Stomach (tissue), 4 donors: ENCODE measurements around the gene NYAP2.

Experiments used
- EP300 ChIP-seq: sonication (generic); formaldehyde crosslinking; IDR thresholded peaks from one replicate; pipeline ENCODE4 v1.6.1; 2017; ENCODE audit warnings: antibody characterized with exemption
- POLR2A ChIP-seq, 4 donors: fragments of 450-650 bp; IDR thresholded peaks; one replicate each; pipeline ENCODE4 v1.6.1; 2016; ENCODE audit warnings: antibody characterized with exemption in 4 of 4, control low read depth in 2 of 4, mild to moderate bottlenecking in 1 of 4, moderate library complexity in 1 of 4
- POLR2AphosphoS5 ChIP-seq, 3 donors: sonication (generic); formaldehyde crosslinking; IDR thresholded peaks; one replicate each; pipeline ENCODE4 v1.6.1; 2016; ENCODE audit warnings: antibody characterized with exemption in 3 of 3
- TF ChIP-seq, protein P1 (sequence below), 7 experiments: fragments of 450-650 bp in 4 of 7; fragments of 200-600 bp in 3 of 7; sonication (generic) in 3 of 7; IDR thresholded peaks; one replicate each; pipeline ENCODE4 v1.5.1; 2016 to 2019; ENCODE audit warnings: antibody characterized with exemption in 7 of 7, control low read depth in 2 of 7, mild to moderate bottlenecking in 1 of 7

DNA sequence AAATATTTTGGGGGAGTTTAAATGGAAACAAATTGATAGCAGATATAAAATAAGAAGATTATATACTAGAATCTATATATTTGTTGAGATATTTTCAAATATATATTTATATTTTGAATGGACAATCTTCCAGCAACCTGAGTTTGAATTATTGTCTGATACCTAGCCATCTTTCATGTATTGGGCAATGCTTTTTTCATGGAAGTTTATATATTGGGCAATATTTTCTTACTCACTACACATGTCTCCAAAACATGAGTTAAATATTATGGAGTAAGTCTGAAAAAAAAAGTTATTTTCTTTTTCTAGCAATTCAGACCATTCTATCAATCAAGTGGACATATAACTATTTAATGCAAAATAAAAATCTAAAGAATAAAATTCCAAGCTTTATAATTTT is 295.2 kb downstream of the NYAP2 start:
- TF ChIP-seq POLR2A (IDR thresholded peaks at IDR 0.05) (no peak), EP300 (no peak), POLR2AphosphoS5 (IDR thresholded peaks at IDR 0.05) (no peak)
- TF ChIP-seq, protein P1, sequence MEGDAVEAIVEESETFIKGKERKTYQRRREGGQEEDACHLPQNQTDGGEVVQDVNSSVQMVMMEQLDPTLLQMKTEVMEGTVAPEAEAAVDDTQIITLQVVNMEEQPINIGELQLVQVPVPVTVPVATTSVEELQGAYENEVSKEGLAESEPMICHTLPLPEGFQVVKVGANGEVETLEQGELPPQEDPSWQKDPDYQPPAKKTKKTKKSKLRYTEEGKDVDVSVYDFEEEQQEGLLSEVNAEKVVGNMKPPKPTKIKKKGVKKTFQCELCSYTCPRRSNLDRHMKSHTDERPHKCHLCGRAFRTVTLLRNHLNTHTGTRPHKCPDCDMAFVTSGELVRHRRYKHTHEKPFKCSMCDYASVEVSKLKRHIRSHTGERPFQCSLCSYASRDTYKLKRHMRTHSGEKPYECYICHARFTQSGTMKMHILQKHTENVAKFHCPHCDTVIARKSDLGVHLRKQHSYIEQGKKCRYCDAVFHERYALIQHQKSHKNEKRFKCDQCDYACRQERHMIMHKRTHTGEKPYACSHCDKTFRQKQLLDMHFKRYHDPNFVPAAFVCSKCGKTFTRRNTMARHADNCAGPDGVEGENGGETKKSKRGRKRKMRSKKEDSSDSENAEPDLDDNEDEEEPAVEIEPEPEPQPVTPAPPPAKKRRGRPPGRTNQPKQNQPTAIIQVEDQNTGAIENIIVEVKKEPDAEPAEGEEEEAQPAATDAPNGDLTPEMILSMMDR (IDR thresholded peaks at IDR 0.05), result no peak
